ENCODE results near the gene GAL3ST2.
"Not testable (repeated sequence)": the region's sequence is repeated elsewhere in the genome, so short reads cannot be mapped to it uniquely, and the experiment has no call there.

The GAL3ST2 gene

GRCh38 chr2:241798631-241799521 is 22.3 kb downstream of the GAL3ST2 start:
- DNase-seq (ENCODE audit: low read depth), result no peak
- H3K4me3 ChIP-seq (ENCODE audit: low read depth, low read length), result no peak overlapping the region
- no peak for TF ChIP-seq CTCF (IDR thresholded peaks at IDR 0.05; ENCODE audit: control insufficient read depth, extremely low read depth, insufficient read depth)

- DNase-seq (ENCODE audit: low read depth), result no peak
- TF ChIP-seq CTCF (IDR thresholded peaks at IDR 0.05; ENCODE audit: control insufficient read depth, extremely low read depth, insufficient read depth), result no peak
These were observed 23.0 kb downstream of the GAL3ST2 start for GRCh38 chr2:241799522-241800197.

GRCh38 chr2:241800198-241800903 is 23.7 kb downstream of the GAL3ST2 start:
- not testable (repeated sequence) for DNase-seq (ENCODE audit: low read depth)

More at GRCh38 chr2:241799522-241800197, 23.0 kb downstream of the GAL3ST2 start:
- no peak overlapping the region for H3K4me3 ChIP-seq (ENCODE audit: low read depth, low read length)

GRCh38 chr2:241801611-241802420 is 25.2 kb downstream of the GAL3ST2 start:
- TF ChIP-seq CTCF (IDR thresholded peaks at IDR 0.05; ENCODE audit: control insufficient read depth, extremely low read depth, insufficient read depth), result no peak
- no peak overlapping the region for H3K4me3 ChIP-seq (ENCODE audit: low read depth, low read length)
- DNase-seq (ENCODE audit: low read depth), result no peak

More at GRCh38 chr2:241800198-241800903, 23.7 kb downstream of the GAL3ST2 start:
- not testable (repeated sequence) for H3K4me3 ChIP-seq (ENCODE audit: low read depth, low read length)

GRCh38 chr2:241802421-241803318 is 26.0 kb downstream of the GAL3ST2 start:
- no peak for TF ChIP-seq CTCF (IDR thresholded peaks at IDR 0.05; ENCODE audit: control insufficient read depth, extremely low read depth, insufficient read depth)
- no peak for DNase-seq (ENCODE audit: low read depth)
- H3K4me3 ChIP-seq (ENCODE audit: low read depth, low read length), result no peak overlapping the region

GRCh38 chr2:241803387-241804325 is 27.0 kb downstream of the GAL3ST2 start:
- DNase-seq (ENCODE audit: low read depth), result no peak
- no peak for TF ChIP-seq CTCF (IDR thresholded peaks at IDR 0.05; ENCODE audit: control insufficient read depth, extremely low read depth, insufficient read depth)

More at GRCh38 chr2:241803387-241804325, 27.0 kb downstream of the GAL3ST2 start:
- no peak overlapping the region for H3K4me3 ChIP-seq (ENCODE audit: low read depth, low read length)
